HepG2 (cell line): Measurements from ENCODE around the gene BSND. TPM values are rescaled to one million over a fixed set of nuclear protein-coding genes. Genes with fewer than 3 reads are reported as not detected.
A peak's percentile ranks its signal among the peaks of the same experiment; 100 is the strongest.

Source experiments
- ATAC-seq: fragments of 200-7000 bp; cut with Tn5 transposase; 3 replicates; pipeline ENCODE4 v1.9.1; 2020; ENCODE audit warnings: mild to moderate bottlenecking, moderate library complexity
- BruUV-seq: library from RNA; stranded (reverse); fragments of 400-500 nt; replicated peaks from 2 replicates; lab custom pipeline; 2021; lab: Mats Ljungman, UMichigan
- CTCF ChIA-PET: fragments of 300-600 bp; formaldehyde crosslinking; extraction: SDS; loops from one replicate; lab custom pipeline; 2021; ENCODE audit warnings: low total read pairs, inconsistent platforms, low intra/inter-chr PET ratio; lab: Yijun Ruan, JAX
- POLR2A ChIA-PET: fragments of 350-600 bp; sonication (Branson Sonifier 250); formaldehyde crosslinking; loops from one replicate; lab custom pipeline; 2020; ENCODE audit warnings: antibody characterized with exemption, inconsistent platforms; lab: Yijun Ruan, JAX
- DNase-seq: peaks from one replicate; pipeline ENCODE4 v3.0.0-alpha.2; 2015; ENCODE audit warnings: low spot score
- FAIRE-seq: peaks from 3 replicates; lab custom pipeline; 2011; peaks lifted over from hg19 to GRCh38; lab: Jason Lieb, UNC
- H2AFZ ChIP-seq: one replicate; pipeline ENCODE4 v1.6.1; 2011; ENCODE audit warnings: low read length, inconsistent platforms
- H3K27ac ChIP-seq: fragments of 300-600 bp; 3 replicates; pipeline ENCODE4 v1.8.0; 2011; ENCODE audit warnings: mixed run types, mild to moderate bottlenecking, mixed read lengths, low read length, inconsistent platforms; ENCODE audit not compliant: insufficient read depth; ENCODE audit errors: extremely low read length
- H3K27me3 ChIP-seq, 2 experiments: fragments of 200-600 bp in 1 of 2; 2 replicates in 1 of 2; 3 replicates in 1 of 2; pipeline versions ENCODE4 v1.6.0 to v1.8.0; 2011; ENCODE audit warnings: low read length in 2 of 2, mild to moderate bottlenecking in 2 of 2, moderate library complexity in 2 of 2, inconsistent platforms in 1 of 2; ENCODE audit not compliant: insufficient read depth in 2 of 2, control insufficient read depth in 1 of 2
- H3K36me3 ChIP-seq, 2 experiments: fragments of 200-600 bp in 1 of 2; replicated peaks in 1 of 2; 2 replicates in 1 of 2; 3 replicates in 1 of 2; pipeline versions ENCODE4 v1.5.1 to v1.8.0; 2011; ENCODE audit warnings: low read length in 2 of 2, inconsistent platforms in 1 of 2; ENCODE audit not compliant: insufficient read depth in 2 of 2, control insufficient read depth in 1 of 2
- H3K4me1 ChIP-seq: 2 replicates; pipeline ENCODE4 v1.5.1; 2012; ENCODE audit warnings: low read length, inconsistent platforms; ENCODE audit not compliant: insufficient read depth
- H3K4me2 ChIP-seq: 2 replicates; pipeline ENCODE4 v1.6.0; 2011; ENCODE audit warnings: low read depth, low read length, inconsistent platforms
- H3K4me3 ChIP-seq, 3 experiments: fragments of 200-600 bp in 1 of 3; sonication (generic), shearing (Covaris generic) in 1 of 3; replicated peaks in 1 of 3; 2 replicates each; pipeline ENCODE4 v1.5.1; 2011 to 2016; ENCODE audit warnings: low read length in 3 of 3, inconsistent platforms in 2 of 3, low read depth in 2 of 3, mild to moderate bottlenecking in 2 of 3, control low read depth in 1 of 3, mixed read lengths in 1 of 3; ENCODE audit not compliant: insufficient read depth in 1 of 3
- H3K79me2 ChIP-seq: one replicate; pipeline ENCODE4 v1.6.1; 2011; ENCODE audit warnings: low read length, inconsistent platforms; ENCODE audit not compliant: insufficient read depth
- H3K9ac ChIP-seq: 2 replicates; pipeline ENCODE4 v1.6.0; 2011; ENCODE audit warnings: mild to moderate bottlenecking, low read depth, low read length, inconsistent platforms; ENCODE audit not compliant: insufficient read depth
- H3K9me3 ChIP-seq: 2 replicates; pipeline ENCODE4 v1.5.1; 2012; ENCODE audit warnings: mild to moderate bottlenecking, low read length
- H4K20me1 ChIP-seq: 2 replicates; pipeline ENCODE4 v1.6.0; 2011; ENCODE audit warnings: inconsistent platforms, mild to moderate bottlenecking, low read length, moderate library complexity; ENCODE audit not compliant: insufficient read depth
- CBX1 ChIP-seq: IDR thresholded peaks from one replicate; pipeline ENCODE4 v1.6.1; 2016; ENCODE audit warnings: antibody characterized with exemption, low read depth
- GABPB1 ChIP-seq: IDR thresholded peaks from 2 replicates; pipeline ENCODE4 v1.6.1; 2016; ENCODE audit warnings: mild to moderate bottlenecking, missing genetic modification reagents, moderate library complexity, missing compliant biosample characterization
- HNRNPL ChIP-seq: fragments of 200-400 bp; formaldehyde crosslinking; IDR thresholded peaks from 2 replicates; pipeline ENCODE4 v1.6.1; 2017; ENCODE audit warnings: mild to moderate bottlenecking, low read depth, low read length
- KDM5A ChIP-seq: fragments of 200-600 bp; sonication (generic); IDR thresholded peaks from 2 replicates; pipeline ENCODE4 v1.7.0; 2018; ENCODE audit warnings: antibody characterized with exemption, mild to moderate bottlenecking, low read length, borderline replicate concordance
- MAFF ChIP-seq: IDR thresholded peaks from 2 replicates; pipeline ENCODE4 v1.6.1; 2011; ENCODE audit warnings: low read depth, low read length, improper control_type of control experiment
- PHF5A ChIP-seq: IDR thresholded peaks from one replicate; pipeline ENCODE4 v1.6.1; 2018; ENCODE audit warnings: low read depth, missing genetic modification reagents; ENCODE audit not compliant: unreplicated experiment
- TBL1XR1 ChIP-seq: fragments of 150-350 bp; IDR thresholded peaks from 2 replicates; pipeline ENCODE4 v1.6.1; 2014; ENCODE audit warnings: borderline replicate concordance, low read length; ENCODE audit not compliant: partially characterized antibody
- THAP11 ChIP-seq: IDR thresholded peaks from 2 replicates; pipeline ENCODE4 v1.6.1; 2016; ENCODE audit warnings: missing biosample characterization, missing genetic modification reagents
- ZNF556 ChIP-seq: sonication (generic); formaldehyde crosslinking; IDR thresholded peaks from 2 replicates; pipeline ENCODE4 v1.4.0; 2020; ENCODE audit warnings: mild to moderate bottlenecking, missing genetic modification reagents, borderline replicate concordance
- ZNF558 ChIP-seq: sonication (generic); formaldehyde crosslinking; IDR thresholded peaks from 2 replicates; pipeline ENCODE4 v1.9.0; 2022; ENCODE audit warnings: mild to moderate bottlenecking, missing genetic modification reagents, borderline replicate concordance
- ZNF597 ChIP-seq: sonication (generic); formaldehyde crosslinking; IDR thresholded peaks from 2 replicates; pipeline ENCODE4 v1.5.0; 2020; ENCODE audit warnings: missing genetic modification reagents
- WGBS: methylation state at CpG from one replicate; pipeline ENCODE4 v1.1.6; 2017; ENCODE audit warnings: low lambda C conversion rate; 5-methylcytosine and 5-hydroxymethylcytosine counted together
- in situ Hi-C: cut with HindIII; loops from 2 replicates; pipeline ENCODE4 v1.10.0; 2017; ENCODE audit warnings: low pct_unique_long_range_greater_than_20kb; ENCODE audit not compliant: extremely low pct_ligation_motif_present
- intact Hi-C: fragments of 100-400 bp; cut with micrococcal nuclease; formaldehyde crosslinking; loops from one replicate; pipeline ENCODE4 v1.10.0; 2022; ENCODE audit not compliant: unreplicated experiment
- polyA plus RNA-seq, 8 experiments: library from polyadenylated mRNA; depleted of rRNA in 3 of 8; stranded (reverse) in 7 of 8; unstranded in 1 of 8; fragments of >200 nt; fragmentation: Illumina TruSeq in 4 of 8; extraction: Trizol in 4 of 8; gene quantifications; 2 replicates each; pipeline versions ENCODE4 v1.2.1 to v1.2.3, GENCODE V29; 2011 to 2016; ENCODE audit warnings: low read depth in 4 of 8, missing spikeins in 1 of 8, mixed read lengths in 1 of 8; ENCODE audit not compliant: insufficient read depth in 1 of 8
- total RNA-seq, 5 experiments: library from RNA; depleted of rRNA; stranded (reverse); fragments of >200 nt; fragmentation: Illumina TruSeq; extraction: Trizol; gene quantifications; 2 replicates each; pipeline ENCODE4 v1.2.3, GENCODE V29; 2016; ENCODE audit warnings: low read depth in 1 of 5
- TF ChIP-seq, protein P1 (sequence below): sonication (generic); formaldehyde crosslinking; IDR thresholded peaks from 2 replicates; pipeline ENCODE4; 2020; ENCODE audit warnings: missing genetic modification reagents, mild to moderate bottlenecking, borderline replicate concordance
- TF ChIP-seq, protein P2 (sequence below): sonication (generic); formaldehyde crosslinking; IDR thresholded peaks from 2 replicates; pipeline ENCODE4 v1.4.0; 2020; ENCODE audit warnings: mild to moderate bottlenecking, missing genetic modification reagents

The BSND gene
- total and polyA plus RNA-seq, 2 of the 13 experiments (the other 11 are each of a cell fraction or from before 2014, with no cell fraction given), result not detected

DNA sequence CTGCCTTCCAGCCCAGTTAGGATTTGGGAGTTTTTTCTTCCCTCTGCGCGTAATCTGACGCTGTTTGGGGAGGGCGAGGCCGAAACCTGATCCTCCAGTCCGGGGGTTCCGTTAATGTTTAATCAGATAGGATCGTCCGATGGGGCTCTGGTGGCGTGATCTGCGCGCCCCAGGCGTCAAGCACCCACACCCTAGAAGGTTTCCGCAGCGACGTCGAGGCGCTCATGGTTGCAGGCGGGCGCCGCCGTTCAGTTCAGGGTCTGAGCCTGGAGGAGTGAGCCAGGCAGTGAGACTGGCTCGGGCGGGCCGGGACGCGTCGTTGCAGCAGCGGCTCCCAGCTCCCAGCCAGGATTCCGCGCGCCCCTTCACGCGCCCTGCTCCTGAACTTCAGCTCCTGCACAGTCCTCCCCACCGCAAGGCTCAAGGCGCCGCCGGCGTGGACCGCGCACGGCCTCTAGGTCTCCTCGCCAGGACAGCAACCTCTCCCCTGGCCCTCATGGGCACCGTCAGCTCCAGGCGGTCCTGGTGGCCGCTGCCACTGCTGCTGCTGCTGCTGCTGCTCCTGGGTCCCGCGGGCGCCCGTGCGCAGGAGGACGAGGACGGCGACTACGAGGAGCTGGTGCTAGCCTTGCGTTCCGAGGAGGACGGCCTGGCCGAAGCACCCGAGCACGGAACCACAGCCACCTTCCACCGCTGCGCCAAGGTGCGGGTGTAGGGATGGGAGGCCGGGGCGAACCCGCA is 40.8 kb downstream of the BSND start, which contains the start of gene PCSK9 (continued):
- TF ChIP-seq, protein P1, sequence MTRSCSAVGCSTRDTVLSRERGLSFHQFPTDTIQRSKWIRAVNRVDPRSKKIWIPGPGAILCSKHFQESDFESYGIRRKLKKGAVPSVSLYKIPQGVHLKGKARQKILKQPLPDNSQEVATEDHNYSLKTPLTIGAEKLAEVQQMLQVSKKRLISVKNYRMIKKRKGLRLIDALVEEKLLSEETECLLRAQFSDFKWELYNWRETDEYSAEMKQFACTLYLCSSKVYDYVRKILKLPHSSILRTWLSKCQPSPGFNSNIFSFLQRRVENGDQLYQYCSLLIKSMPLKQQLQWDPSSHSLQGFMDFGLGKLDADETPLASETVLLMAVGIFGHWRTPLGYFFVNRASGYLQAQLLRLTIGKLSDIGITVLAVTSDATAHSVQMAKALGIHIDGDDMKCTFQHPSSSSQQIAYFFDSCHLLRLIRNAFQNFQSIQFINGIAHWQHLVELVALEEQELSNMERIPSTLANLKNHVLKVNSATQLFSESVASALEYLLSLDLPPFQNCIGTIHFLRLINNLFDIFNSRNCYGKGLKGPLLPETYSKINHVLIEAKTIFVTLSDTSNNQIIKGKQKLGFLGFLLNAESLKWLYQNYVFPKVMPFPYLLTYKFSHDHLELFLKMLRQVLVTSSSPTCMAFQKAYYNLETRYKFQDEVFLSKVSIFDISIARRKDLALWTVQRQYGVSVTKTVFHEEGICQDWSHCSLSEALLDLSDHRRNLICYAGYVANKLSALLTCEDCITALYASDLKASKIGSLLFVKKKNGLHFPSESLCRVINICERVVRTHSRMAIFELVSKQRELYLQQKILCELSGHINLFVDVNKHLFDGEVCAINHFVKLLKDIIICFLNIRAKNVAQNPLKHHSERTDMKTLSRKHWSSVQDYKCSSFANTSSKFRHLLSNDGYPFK (CRISPR knock-in tag), result peak; percentile 74; the same call in 1 of the 2 replicates

- peak overlapping the region; percentile 77 for H3K9ac ChIP-seq
- no peaks in the 10 kb centered on the region for H3K9me3 ChIP-seq
- peaks cover 82% of the 10 kb centered on the region for H3K4me1 ChIP-seq
- peaks cover 62% of the 10 kb centered on the region for H3K79me2 ChIP-seq
- WGBS, result 0% methylated on average over 18 of the region's 49 CpGs
- peaks cover 38% of the 10 kb centered on the region for H4K20me1 ChIP-seq
- peak overlapping the region; percentile 82 for H3K27ac ChIP-seq
- H3K36me3 ChIP-seq, result peaks cover 3 to 15% of the 10 kb centered on the region in 2 experiments
- peak overlapping the region; percentile 69 to 87 (median 76) for H3K4me3 ChIP-seq
- ATAC-seq, result peak; percentile 13
- in situ Hi-C loops (no loop called here), intact Hi-C loops (no loop called here)
- POLR2A ChIA-PET, result interaction anchor here (1.6 kb wide), 1 partner anchor 9 kb away, joined by 5 read pairs; no protein-coding TSS in a partner anchor
- H2AFZ ChIP-seq, result no peak overlapping the region
- TSS peak; percentile 43 for BruUV-seq
- H3K27me3 ChIP-seq, result no peaks in the 10 kb centered on the region; a peak in 1 of 5 replicates
- H3K4me2 ChIP-seq, result peak overlapping the region; percentile 94
- no peak for DNase-seq
- no peak for FAIRE-seq
- CTCF ChIA-PET, result no interaction called here
- TF ChIP-seq TBL1XR1 (no peak), GABPB1 (CRISPR knock-in tag) (0 out of 2 replicates have a peak, but pooled peaks have one; percentile 26), KDM5A (no peak), MAFF (no peak), PHF5A (CRISPR knock-in tag) (no peak), ZNF556 (CRISPR knock-in tag) (0 out of 2 replicates have a peak, but pooled peaks have one; percentile 10), THAP11 (no peak), ZNF558 (peak; percentile 25; the same call in 1 of the 2 replicates), HNRNPL (0 out of 2 replicates have a peak, but pooled peaks have one; percentile 16), ZNF597 (no peak), CBX1 (no peak)
- TF ChIP-seq, protein P2, sequence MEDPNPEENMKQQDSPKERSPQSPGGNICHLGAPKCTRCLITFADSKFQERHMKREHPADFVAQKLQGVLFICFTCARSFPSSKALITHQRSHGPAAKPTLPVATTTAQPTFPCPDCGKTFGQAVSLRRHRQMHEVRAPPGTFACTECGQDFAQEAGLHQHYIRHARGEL (CRISPR knock-in tag), result 0 out of 2 replicates have a peak, but pooled peaks have one; percentile 4
Observed at GRCh38 chr1:55040083-55040932, 41.6 kb downstream of the BSND start.
